Spleen (tissue), 11 donors: ENCODE results near the gene TAF9. TPM values are rescaled to one million over a fixed set of nuclear protein-coding genes. Genes with fewer than 3 reads are reported as not detected.
"Not testable (repeated sequence)": the region's sequence is repeated elsewhere in the genome, so short reads cannot be mapped to it uniquely, and the experiment has no call there.

Source experiments
- DNase-seq: peaks from one replicate; pipeline ENCODE4 v3.0.0-alpha.2; 2020
- H3K27ac ChIP-seq, 8 donors: fragments of 200-600 bp; sonication (generic) in 7 of 8; 1 replicate in 4 of 8; 2 replicates in 4 of 8; pipeline versions ENCODE4 v1.5.0 to v1.8.0; 2016 to 2021; ENCODE audit warnings: inconsistent platforms in 4 of 8, mild to moderate bottlenecking in 4 of 8, moderate library complexity in 1 of 8
- H3K27me3 ChIP-seq, 7 donors: fragments of 200-600 bp; sonication (generic) in 6 of 7; replicated peaks in 1 of 7; 1 replicate in 4 of 7; 2 replicates in 3 of 7; pipeline versions ENCODE4 v1.5.0 to v1.8.0; 2016 to 2021; ENCODE audit warnings: inconsistent platforms in 3 of 7, mild to moderate bottlenecking in 1 of 7
- H3K36me3 ChIP-seq, 6 donors: fragments of 200-600 bp; sonication (generic) in 5 of 6; 1 replicate in 4 of 6; 2 replicates in 2 of 6; pipeline versions ENCODE4 v1.5.0 to v1.8.0; 2016 to 2021; ENCODE audit warnings: inconsistent platforms in 2 of 6
- H3K4me1 ChIP-seq, 6 donors: fragments of 200-600 bp; sonication (generic) in 5 of 6; 1 replicate in 3 of 6; 2 replicates in 3 of 6; pipeline versions ENCODE4 v1.5.0 to v1.8.0; 2016 to 2021; ENCODE audit warnings: inconsistent platforms in 3 of 6
- H3K4me3 ChIP-seq, 8 donors: fragments of 200-600 bp; sonication (generic) in 7 of 8; 1 replicate in 4 of 8; 2 replicates in 4 of 8; pipeline versions ENCODE4 v1.5.0 to v1.8.0; 2016 to 2021; ENCODE audit warnings: inconsistent platforms in 4 of 8, mild to moderate bottlenecking in 4 of 8, moderate library complexity in 2 of 8
- H3K9me3 ChIP-seq, 8 donors: fragments of 200-600 bp; sonication (generic) in 7 of 8; 1 replicate in 4 of 8; 2 replicates in 4 of 8; pipeline versions ENCODE4 v1.5.0 to v1.8.0; 2016 to 2021; ENCODE audit warnings: inconsistent platforms in 4 of 8
- CTCF ChIP-seq, 11 experiments: fragments of 200-600 bp in 7 of 11; fragments of 450-650 bp in 4 of 11; sonication (generic) in 4 of 11; IDR thresholded peaks in 8 of 11; conservative IDR thresholded peaks in 3 of 11; 1 replicate in 7 of 11; 2 replicates in 4 of 11; pipeline versions ENCODE4 v1.4.0 to v1.8.0; 2016 to 2021; ENCODE audit warnings: antibody characterized with exemption in 11 of 11, inconsistent platforms in 4 of 11, mild to moderate bottlenecking in 1 of 11
- POLR2A ChIP-seq, 3 donors: fragments of 450-650 bp; IDR thresholded peaks; one replicate each; pipeline ENCODE4 v1.5.1; 2017; ENCODE audit warnings: antibody characterized with exemption in 3 of 3, mild to moderate bottlenecking in 1 of 3
- POLR2AphosphoS5 ChIP-seq, 3 donors: sonication (generic); formaldehyde crosslinking; IDR thresholded peaks; one replicate each; pipeline ENCODE4 v1.5.1; 2017; ENCODE audit warnings: antibody characterized with exemption in 3 of 3
- WGBS, 5 donors: extraction: QIAGEN DNeasy Blood & Tissue Kit in 3 of 5; methylation state at CpG; one replicate each; pipeline versions ENCODE4 v1.1.5 to v1.1.7; 2013 to 2018; 5-methylcytosine and 5-hydroxymethylcytosine counted together
- intact Hi-C: fragments of 100-400 bp; cut with DNase I; formaldehyde crosslinking; loops from one replicate; pipeline ENCODE4 v1.15.0; 2023; ENCODE audit warnings: low total_unique reads
- polyA plus RNA-seq, 3 donors: library from polyadenylated mRNA; stranded (reverse); fragments of 200-250 nt; gene quantifications; one replicate each; pipeline ENCODE4 v1.2.1, GENCODE V29; 2013
- total RNA-seq, 7 donors: library from RNA; depleted of rRNA in 3 of 7; stranded (reverse); fragments of >200 nt in 3 of 7; fragmentation: NEBNext Ultra II Directional in 4 of 7; extraction: Animal tissue kit (Norgen Biotek cat#: 25700) in 4 of 7; gene quantifications; one replicate each; pipeline versions ENCODE4 v1.1.0 to v1.2.1, GENCODE V29; 2016 to 2021
- donor health status: healthy with polysubstance abuse.
- donor health status: DM: no; HTN: no; CAD: no; lungs with moderate emphysema.
- donor health status: DM: no; HTN: no; CAD: no.
- donor health status: Bipolar disorder and iron deficiency.
- donor health status: healthy.
- donor health status: DM: no; HTN: no; CAD: no.
- donor health status: DM: yes; HTN: yes; CAD: no.

The TAF9 gene
- total and polyA plus RNA-seq, 10 donors, result 33.5 to 61.6 (median 37.5) TPM

DNA sequence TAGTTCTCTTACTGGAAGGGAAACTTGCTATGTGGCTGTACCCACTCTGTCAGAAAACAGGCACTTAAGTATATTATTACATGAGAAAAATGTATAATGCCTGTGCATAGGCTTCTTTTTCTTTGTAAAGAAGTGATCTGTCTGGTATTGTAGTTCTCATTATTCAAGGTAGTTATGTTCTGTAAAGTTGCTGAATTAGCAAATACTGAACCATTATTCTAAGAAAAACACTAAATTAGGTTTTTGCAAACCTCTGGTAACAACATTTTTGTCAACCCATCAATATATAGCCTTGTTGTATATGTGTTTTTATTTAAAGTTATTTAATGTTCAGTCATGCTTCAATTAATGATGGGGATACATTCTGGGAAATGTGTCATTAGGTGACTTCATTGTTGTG, 9.1 kb upstream of the TAF9 start:
- Histone ChIP-seq H3K4me3 (no peak overlapping the region), H3K27ac (no peak overlapping the region), H3K27me3 (no peaks in the 10 kb centered on the region), H3K9me3 (no peaks in the 10 kb centered on the region), H3K4me1 (peaks cover 0 to 13% (median 0%) of the 10 kb centered on the region in 6 donors), H3K36me3 (peaks cover 2 to 93% (median 50%) of the 10 kb centered on the region in 6 donors)
- TF ChIP-seq POLR2A (IDR thresholded peaks at IDR 0.05) (no peak), POLR2AphosphoS5 (IDR thresholded peaks at IDR 0.05) (no peak), CTCF (IDR thresholded peaks at IDR 0.05 in 8 of 11, conservative IDR thresholded peaks at IDR 0.05 in 3 of 11) (no peak)
- DNase-seq, result no peak
- intact Hi-C loops, result no loop called here

DNA sequence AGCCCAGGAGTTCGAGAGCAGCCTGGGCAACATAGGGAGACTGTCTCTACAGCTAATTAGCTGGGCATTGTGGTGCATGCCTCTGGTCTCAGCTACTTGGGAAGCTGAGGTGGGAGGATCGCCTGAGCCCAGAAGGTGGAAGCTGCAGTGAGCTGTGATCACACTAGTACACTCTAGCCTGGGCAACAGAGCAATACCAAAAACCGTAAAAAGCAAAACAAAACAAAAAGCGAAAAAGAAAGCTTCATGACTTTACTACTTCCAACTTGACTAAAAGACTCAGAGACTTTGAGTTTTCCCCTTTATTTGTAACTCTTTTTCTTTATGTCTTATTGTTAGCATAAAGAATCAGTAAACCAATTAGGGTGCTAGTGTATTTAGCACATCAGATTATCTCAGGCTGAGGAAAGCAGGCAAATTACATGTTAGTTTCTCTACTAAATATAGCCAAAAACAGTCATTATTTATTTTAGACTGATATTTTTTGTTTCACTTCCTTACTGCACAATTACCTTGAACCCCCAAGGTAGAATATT, 5.7 kb upstream of the TAF9 start:
- TF ChIP-seq CTCF (IDR thresholded peaks at IDR 0.05 in 8 of 11, conservative IDR thresholded peaks at IDR 0.05 in 3 of 11) (no peak), POLR2AphosphoS5 (IDR thresholded peaks at IDR 0.05) (no peak), POLR2A (IDR thresholded peaks at IDR 0.05) (no peak)
- intact Hi-C loops, result no loop called here
- WGBS, 5 donors, result 77 to 83% (median 83%) methylated on average over 4 of the region's 4 CpGs

GRCh38 chr5:69372394-69372793, 3.1 kb upstream of the TAF9 start:
- Histone ChIP-seq H3K27me3 (no peaks in the 10 kb centered on the region), H3K4me3 (no peak overlapping the region), H3K36me3 (peaks cover 0 to 39% (median 17%) of the 10 kb centered on the region in 6 donors), H3K4me1 (peaks cover 21 to 59% (median 39%) of the 10 kb centered on the region in 6 donors), H3K27ac (no peak overlapping the region), H3K9me3 (no peaks in the 10 kb centered on the region)
- no peak for DNase-seq
- TF ChIP-seq CTCF (IDR thresholded peaks at IDR 0.05 in 8 of 11, conservative IDR thresholded peaks at IDR 0.05 in 3 of 11) (no peak), POLR2AphosphoS5 (IDR thresholded peaks at IDR 0.05) (no peak), POLR2A (IDR thresholded peaks at IDR 0.05) (no peak)
- WGBS, 5 donors, result 95 to 99% (median 98%) methylated on average over 5 of the region's 5 CpGs
- intact Hi-C loops, result no loop called here

More for the DNA sequence above, 5.7 kb upstream of the TAF9 start:
- DNase-seq, result no peak
- peaks cover 0 to 59% (median 28%) of the 10 kb centered on the region in 6 donors for H3K36me3 ChIP-seq
- H3K27ac ChIP-seq, result peak overlapping the region in 5 of 8 donors; percentile 7 to 73 (median 50)
- H3K9me3 ChIP-seq, result no peaks in the 10 kb centered on the region
- peak overlapping the region in 1 of 8 donors; percentile 4 for H3K4me3 ChIP-seq
- no peaks in the 10 kb centered on the region for H3K27me3 ChIP-seq
- H3K4me1 ChIP-seq, result peaks cover 11 to 44% (median 24%) of the 10 kb centered on the region in 6 donors

DNA sequence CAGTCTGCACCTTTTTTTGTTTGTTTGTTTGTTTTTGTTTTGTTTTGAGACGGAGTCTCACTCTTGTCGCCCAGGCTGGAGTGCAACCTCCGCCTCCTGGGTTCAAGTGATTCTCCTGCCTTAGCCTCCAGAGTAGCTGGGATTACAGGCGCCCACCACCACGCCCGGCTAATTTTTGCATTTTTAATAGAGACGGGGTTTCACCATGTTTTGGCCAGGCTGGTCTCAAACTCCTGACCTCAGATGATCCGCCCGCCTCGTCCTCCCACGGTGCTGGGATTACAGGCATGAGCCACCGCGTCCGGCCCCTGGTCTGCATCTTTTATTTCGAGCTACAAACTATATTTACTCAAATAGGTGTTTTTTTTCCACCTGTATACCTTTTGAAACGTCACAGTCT, 1.0 kb upstream of the TAF9 start:
- Histone ChIP-seq H3K4me1 (peaks cover 21 to 76% (median 50%) of the 10 kb centered on the region in 6 donors), H3K36me3 (peaks cover 0 to 42% (median 22%) of the 10 kb centered on the region in 6 donors), H3K27ac (peak overlapping the region in 5 of 8 donors; percentile 96 to 99 (median 98)), H3K4me3 (peak overlapping the region; percentile 54 to 97 (median 88))
- H3K27me3 ChIP-seq, intact Hi-C loops, H3K9me3 ChIP-seq: not testable (repeated sequence)
- DNase-seq, result peak; percentile 77
- WGBS, 5 donors, result 2 to 5% (median 3%) methylated on average over 16 of the region's 16 CpGs
